Vagina (tissue), 2 donors: ENCODE results near the gene ENAH.

ENCODE experiments used
- CTCF ChIP-seq, 3 experiments: fragments of 450-650 bp in 2 of 3; fragments of 200-600 bp in 1 of 3; sonication (generic) in 1 of 3; IDR thresholded peaks; one replicate each; pipeline ENCODE4 v1.5.1; 2017 to 2019; ENCODE audit warnings: antibody characterized with exemption in 3 of 3, mild to moderate bottlenecking in 2 of 3, moderate library complexity in 2 of 3
- POLR2A ChIP-seq, 2 donors: fragments of 450-650 bp; IDR thresholded peaks; one replicate each; pipeline ENCODE4 v1.6.1; 2017; ENCODE audit warnings: antibody characterized with exemption in 2 of 2, mild to moderate bottlenecking in 2 of 2, moderate library complexity in 2 of 2

- TF ChIP-seq CTCF (IDR thresholded peaks at IDR 0.05) (no peak), POLR2A (IDR thresholded peaks at IDR 0.05) (no peak)
These were observed 17.3 kb downstream of the ENAH start for GRCh38 chr1:225635649-225636048.
